ENCODE results near the gene VPS4B. TPM values are rescaled to one million over a fixed set of nuclear protein-coding genes. Genes with fewer than 3 reads are reported as not detected.

The VPS4B gene
- total and polyA plus RNA-seq, 2 of the 8 experiments (the other 6 are each of a cell fraction or from before 2014, with no cell fraction given) = 7.2 to 45.3 TPM

DNA sequence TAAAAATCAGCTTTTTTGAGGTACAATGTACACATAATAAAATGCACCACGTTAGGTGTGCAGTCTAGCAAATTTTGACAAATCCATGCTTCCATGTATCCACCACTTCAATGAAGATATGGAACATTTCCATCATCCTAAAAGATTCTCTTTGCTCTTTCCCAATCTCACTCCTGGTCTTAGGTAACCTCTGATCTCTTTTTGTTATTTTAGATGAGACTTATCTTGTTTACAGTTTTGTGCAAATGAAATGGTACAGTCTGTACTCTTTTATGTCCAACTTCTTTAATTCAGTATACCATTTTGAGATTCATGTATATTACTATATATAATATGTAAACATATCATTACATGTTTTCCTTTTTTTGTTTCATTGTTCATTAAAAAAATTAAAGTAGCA is 38.1 kb upstream of the VPS4B start:
- no peak for DNase-seq (ENCODE audit: low read depth in 1 of 2, low spot score in 2 of 2)
- no peak overlapping the region for H2BK12ac ChIP-seq (ENCODE audit: low read depth, low read length)
- no peaks in the 10 kb centered on the region for H3K4me1 ChIP-seq (replicated peaks in 1 of 4; ENCODE audit: control insufficient read depth in 3 of 4, insufficient read depth in 4 of 4, low read length in 3 of 4)
- no peak for FAIRE-seq
- no peak overlapping the region for H2BK5ac ChIP-seq (ENCODE audit: low read depth, low read length)
- no peak overlapping the region for H3K4me3 ChIP-seq (ENCODE audit: extremely low read depth in 1 of 4, insufficient read depth in 2 of 4, low read depth in 3 of 4, low read length in 4 of 4)
- H3K36me3 ChIP-seq (ENCODE audit: control insufficient read depth in 2 of 4, insufficient read depth in 4 of 4, low read length in 3 of 4) = no peaks in the 10 kb centered on the region
- no peak overlapping the region for H2AK5ac ChIP-seq (ENCODE audit: low read depth, low read length)
- no peak overlapping the region for H3K27ac ChIP-seq (ENCODE audit: low read depth, low read length)
- H3K56ac ChIP-seq (replicated peaks; ENCODE audit: insufficient read length, low read depth, low read length) = no peak overlapping the region
- no peak overlapping the region for H2BK15ac ChIP-seq (ENCODE audit: low read length)
- no peak overlapping the region for H3K4ac ChIP-seq (replicated peaks; ENCODE audit: insufficient read length, low read depth, low read length)
- no peak overlapping the region for H3K9ac ChIP-seq (replicated peaks in 1 of 4; ENCODE audit: extremely low read depth in 1 of 4, low read depth in 3 of 4, low read length in 3 of 4)
- no peak overlapping the region for H3K14ac ChIP-seq (ENCODE audit: insufficient read length)
- no peaks in the 10 kb centered on the region for H3K9me3 ChIP-seq (ENCODE audit: insufficient read depth in 2 of 2, low read depth in 1 of 2, low read length in 1 of 2)
- 73% methylated on average over 1 of the region's 1 CpG; no CpG with 5 or more reads in 1 of the 2 experiments for WGBS, 2 experiments (ENCODE audit: extremely low coverage in 1 of 2, insufficient coverage in 1 of 2, insufficient read length in 1 of 2, insufficient replicate concordance in 2 of 2, low coverage in 1 of 2, low lambda C conversion rate in 2 of 2, missing lambda C conversion rate in 1 of 2)
- H3K18ac ChIP-seq (ENCODE audit: extremely low read depth, low read length) = no peak overlapping the region
- H3K23me2 ChIP-seq (ENCODE audit: low read depth, low read length) = no peaks in the 10 kb centered on the region
- H2BK20ac ChIP-seq (ENCODE audit: low read length) = no peak overlapping the region
- CTCF ChIA-PET (ENCODE audit: partially characterized antibody) = no interaction called here
- H4K5ac ChIP-seq (ENCODE audit: insufficient read length, low read depth, low read length) = no peak overlapping the region
- H3K27me3 ChIP-seq (replicated peaks in 1 of 4; ENCODE audit: control insufficient read depth in 3 of 4, extremely low read depth in 1 of 4, insufficient read depth in 3 of 4, low read length in 3 of 4) = no peaks in the 10 kb centered on the region; a peak in 1 of 7 replicates
- no peak overlapping the region for H2BK120ac ChIP-seq (replicated peaks; ENCODE audit: low read depth, low read length)
- POLR2A ChIA-PET (ENCODE audit: partially characterized antibody) = no interaction called here
- H3K23ac ChIP-seq (ENCODE audit: insufficient read length) = no peak overlapping the region
- TF ChIP-seq RNF2 (IDR thresholded peaks at IDR 0.05; ENCODE audit: borderline replicate concordance, low read depth, low read length, missing control alignments, poor library complexity, severe bottlenecking) (no peak), CHD2 (IDR thresholded peaks at IDR 0.05; ENCODE audit: low read length) (no peak)
- H4K91ac ChIP-seq (replicated peaks; ENCODE audit: insufficient read length, low read length) = no peak overlapping the region
- no peak overlapping the region for H4K8ac ChIP-seq (ENCODE audit: extremely low read depth, insufficient read depth, low read length)
- H3K79me2 ChIP-seq (ENCODE audit: control insufficient read depth in 1 of 2, insufficient read depth in 2 of 2, low read length in 2 of 2) = no peaks in the 10 kb centered on the region
- no peaks in the 10 kb centered on the region for H4K20me1 ChIP-seq (replicated peaks in 1 of 2; ENCODE audit: control insufficient read depth in 1 of 2, insufficient read depth in 2 of 2, low read length in 2 of 2)
- no peaks in the 10 kb centered on the region for H3K79me1 ChIP-seq (ENCODE audit: low read depth, low read length)
- H2AFZ ChIP-seq (ENCODE audit: low read length) = no peak overlapping the region
- H3K4me2 ChIP-seq (ENCODE audit: insufficient read depth in 1 of 2, low read depth in 2 of 2, low read length in 2 of 2) = no peak overlapping the region

All from H1 (cell line).